Measurements from ENCODE around the gene TEX54.
"Not testable (repeated sequence)": the region's sequence is repeated elsewhere in the genome, so short reads cannot be mapped to it uniquely, and the experiment has no call there.

TEX54 gene

DNA sequence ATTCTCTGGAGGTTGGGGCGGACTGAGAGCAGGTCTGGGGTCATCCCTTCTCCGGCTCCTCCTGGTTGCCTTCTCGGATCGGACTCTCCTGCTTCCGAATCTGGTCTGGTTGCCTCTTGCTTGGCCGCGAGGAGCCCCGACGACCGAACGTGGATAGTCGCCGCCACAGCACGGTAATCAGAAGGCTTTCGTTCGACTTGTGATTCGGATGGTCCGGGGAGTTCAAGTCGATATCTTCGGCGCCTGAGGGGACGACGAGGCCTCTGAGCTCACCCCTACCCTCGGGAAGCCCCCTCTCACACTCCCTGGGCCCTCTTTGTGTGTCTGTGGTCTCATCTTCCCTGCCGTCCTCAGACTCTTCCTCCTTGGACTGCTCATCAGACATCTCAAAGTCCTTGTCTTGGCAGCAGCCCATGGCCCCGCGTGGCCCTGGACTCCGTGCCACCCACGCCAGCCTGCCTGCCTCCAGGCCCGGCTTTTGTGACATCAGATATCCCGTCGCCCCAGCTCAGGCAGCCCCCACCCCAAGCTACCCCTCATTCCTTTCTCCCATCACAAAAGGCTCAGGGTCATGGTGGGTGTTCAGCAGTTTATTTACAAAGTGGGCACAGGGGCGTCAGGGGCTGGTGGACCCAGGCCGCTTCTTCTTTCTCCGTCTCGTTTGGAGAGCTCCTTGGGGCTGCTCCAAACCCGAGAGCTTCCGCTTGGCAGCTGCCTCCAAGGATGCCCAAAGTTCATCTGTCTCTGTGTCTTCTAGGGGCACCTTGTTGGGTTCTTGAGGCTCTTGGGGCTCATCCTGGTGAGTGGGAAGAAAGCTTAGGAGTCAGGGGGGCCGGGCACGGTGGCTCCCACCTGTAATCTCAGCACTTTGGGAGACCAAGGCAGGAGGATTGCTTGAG, at the start of gene TEX54:
Gene TEX54, minus strand, starts transcription at position 506 of the 899 bp plus-strand sequence.
- peak; percentile 48 for DNase-seq

- DNase-seq, result no peak
These were observed 49.7 kb upstream of the TEX54 start for GRCh38 chr11:62882431-62882749.

DNA sequence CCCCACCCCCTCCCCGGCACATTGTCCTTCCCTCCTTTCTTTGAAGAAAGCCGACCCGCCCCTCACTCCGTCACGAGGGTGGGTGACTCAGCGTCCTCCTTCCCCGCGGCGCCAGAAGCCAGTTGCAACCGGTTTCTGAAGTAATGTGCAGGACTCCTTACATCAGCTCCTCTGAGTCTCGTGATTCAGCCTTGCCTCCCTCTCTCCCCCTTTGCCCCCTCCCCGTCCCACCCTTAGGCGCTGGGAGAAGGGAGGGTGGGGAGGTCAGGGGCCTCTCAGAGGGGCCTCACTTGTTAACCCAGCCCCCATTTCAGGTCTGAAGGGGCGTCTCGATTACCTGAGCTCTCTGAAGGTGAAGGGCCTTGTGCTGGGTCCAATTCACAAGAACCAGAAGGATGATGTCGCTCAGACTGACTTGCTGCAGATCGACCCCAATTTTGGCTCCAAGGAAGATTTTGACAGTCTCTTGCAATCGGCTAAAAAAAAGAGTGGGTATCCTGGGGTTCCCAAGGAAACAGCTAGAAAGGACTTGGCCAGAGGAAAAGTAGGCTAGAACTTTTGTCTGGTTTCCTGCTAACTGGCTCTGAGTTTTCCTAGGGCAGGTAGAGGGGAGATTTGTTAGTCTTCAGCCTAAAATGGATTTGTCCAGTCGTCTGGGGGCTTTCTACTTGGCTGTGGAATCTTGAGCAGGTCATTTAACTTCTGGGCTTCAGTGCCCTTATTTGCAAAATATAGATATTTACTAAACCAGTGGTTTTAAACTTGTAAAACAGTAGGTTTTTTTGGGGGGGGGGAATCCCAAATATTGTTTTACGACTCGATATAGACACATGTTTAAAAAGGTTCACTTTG, 49.2 kb upstream of the TEX54 start:
- peak; percentile 84 for DNase-seq

DNA sequence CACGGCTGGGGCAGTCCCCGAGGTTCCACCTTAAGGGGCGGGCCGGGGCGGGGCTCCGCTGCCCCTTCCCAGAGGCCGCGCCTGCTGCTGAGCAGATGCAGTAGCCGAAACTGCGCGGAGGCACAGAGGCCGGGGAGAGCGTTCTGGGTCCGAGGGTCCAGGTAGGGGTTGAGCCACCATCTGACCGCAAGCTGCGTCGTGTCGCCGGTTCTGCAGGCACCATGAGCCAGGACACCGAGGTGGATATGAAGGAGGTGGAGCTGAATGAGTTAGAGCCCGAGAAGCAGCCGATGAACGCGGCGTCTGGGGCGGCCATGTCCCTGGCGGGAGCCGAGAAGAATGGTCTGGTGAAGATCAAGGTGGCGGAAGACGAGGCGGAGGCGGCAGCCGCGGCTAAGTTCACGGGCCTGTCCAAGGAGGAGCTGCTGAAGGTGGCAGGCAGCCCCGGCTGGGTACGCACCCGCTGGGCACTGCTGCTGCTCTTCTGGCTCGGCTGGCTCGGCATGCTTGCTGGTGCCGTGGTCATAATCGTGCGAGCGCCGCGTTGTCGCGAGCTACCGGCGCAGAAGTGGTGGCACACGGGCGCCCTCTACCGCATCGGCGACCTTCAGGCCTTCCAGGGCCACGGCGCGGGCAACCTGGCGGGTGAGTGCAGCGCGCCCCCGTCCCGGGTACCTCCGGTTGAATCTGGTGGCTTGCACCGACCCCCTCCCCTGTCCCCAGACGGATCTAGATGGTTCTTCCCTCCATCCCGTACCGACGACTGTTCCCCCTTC, 48.4 kb upstream of the TEX54 start, which contains the start of gene SLC3A2:
Gene SLC3A2, plus strand, starts transcription at position 94 of the 776 bp plus-strand sequence. Its CDS starts 128 bp downstream, at position 222.
- peak; percentile 84 for DNase-seq

DNA sequence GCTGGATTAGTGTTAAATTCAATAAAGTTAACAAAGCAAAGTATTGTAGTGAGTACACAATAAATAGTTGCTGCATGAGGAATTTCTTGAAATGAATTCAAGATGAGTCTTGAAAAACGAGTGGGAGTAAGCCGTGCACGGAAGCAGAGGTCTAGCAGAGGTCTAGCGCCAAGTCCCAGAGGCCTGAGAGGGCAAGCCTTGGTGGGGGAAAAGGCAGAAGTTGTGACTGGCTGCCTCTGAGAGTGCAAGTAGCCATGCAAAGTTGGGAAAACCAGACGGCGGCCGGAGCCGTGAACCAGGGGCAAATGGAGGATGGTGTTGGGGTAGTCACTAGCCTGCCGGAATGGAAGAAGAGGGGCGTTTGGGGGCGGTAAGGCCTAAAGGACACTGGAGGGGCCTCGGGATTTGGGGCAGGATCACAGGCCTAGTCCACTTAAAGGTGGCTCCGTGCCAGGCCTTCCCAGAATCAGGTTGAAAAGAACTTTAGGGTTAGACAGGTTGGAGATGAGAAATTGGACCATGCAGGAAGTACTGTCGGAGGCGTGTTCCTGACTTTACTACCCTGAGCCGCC, 47.7 kb upstream of the TEX54 start:
- no peak for DNase-seq

- no peak for DNase-seq
These were observed 46.8 kb upstream of the TEX54 start for GRCh38 chr11:62879235-62879978.

- DNase-seq, result no peak
These were observed 44.1 kb upstream of the TEX54 start for GRCh38 chr11:62876712-62877111.

GRCh38 chr11:62875698-62876478, 43.2 kb upstream of the TEX54 start:
- no peak for DNase-seq

DNA sequence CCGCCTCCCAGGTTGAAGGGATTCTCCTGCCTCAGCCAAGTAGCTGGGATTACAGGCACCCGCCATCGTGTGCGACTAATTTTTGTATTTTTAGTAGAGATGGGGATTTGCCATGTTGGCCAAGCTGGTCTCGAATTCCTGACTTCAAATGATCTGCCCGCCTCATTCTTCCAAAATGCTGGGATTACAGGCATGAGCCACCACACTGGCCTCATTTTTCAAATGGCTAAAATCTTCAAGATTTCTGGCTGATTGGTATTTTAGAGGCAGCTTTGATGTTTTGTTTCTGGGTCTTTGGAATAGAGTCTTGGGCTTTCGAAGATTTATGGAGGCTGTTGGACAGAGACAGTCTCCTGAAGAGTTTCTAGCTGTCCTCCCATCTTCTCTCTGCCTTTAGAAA, 42.2 kb upstream of the TEX54 start:
- DNase-seq, result no peak

- no peak for DNase-seq
These were observed 33.0 kb upstream of the TEX54 start for GRCh38 chr11:62865635-62866034.

- DNase-seq, result no peak
These were observed 31.2 kb upstream of the TEX54 start for GRCh38 chr11:62863687-62864335.

GRCh38 chr11:62861564-62862192, 29.0 kb upstream of the TEX54 start:
- not testable (repeated sequence) for DNase-seq

- no peak for DNase-seq
These were observed 28.4 kb upstream of the TEX54 start for GRCh38 chr11:62860835-62861563.

GRCh38 chr11:62859281-62859703, 26.7 kb upstream of the TEX54 start:
- DNase-seq, result not testable (repeated sequence)

- DNase-seq, result no peak
These were observed 25.6 kb upstream of the TEX54 start for GRCh38 chr11:62858201-62858600.

GRCh38 chr11:62857541-62857982, 24.9 kb upstream of the TEX54 start:
- DNase-seq, result no peak

GRCh38 chr11:62856333-62856895, 23.8 kb upstream of the TEX54 start:
- no peak for DNase-seq

- DNase-seq, result peak; percentile 97
These were observed 23.1 kb upstream of the TEX54 start for GRCh38 chr11:62855571-62856332.

Data from NCI-H748 treated with DMSO at 0.1 percent for 48 hours (cell line).